Activated CD8-positive, alpha-beta memory T cell treated with anti-CD3 and anti-CD28 coated beads for 4 hours (primary cell): ENCODE data around the gene FNDC5.
"Not testable (repeated sequence)": the region's sequence is repeated elsewhere in the genome, so short reads cannot be mapped to it uniquely, and the experiment has no call there.

ENCODE experiments used
- DNase-seq, 2 donors: peaks; one replicate each; pipeline ENCODE4 v3.0.0-alpha.2; 2020; ENCODE audit warnings: low read depth in 2 of 2

The FNDC5 gene

DNA sequence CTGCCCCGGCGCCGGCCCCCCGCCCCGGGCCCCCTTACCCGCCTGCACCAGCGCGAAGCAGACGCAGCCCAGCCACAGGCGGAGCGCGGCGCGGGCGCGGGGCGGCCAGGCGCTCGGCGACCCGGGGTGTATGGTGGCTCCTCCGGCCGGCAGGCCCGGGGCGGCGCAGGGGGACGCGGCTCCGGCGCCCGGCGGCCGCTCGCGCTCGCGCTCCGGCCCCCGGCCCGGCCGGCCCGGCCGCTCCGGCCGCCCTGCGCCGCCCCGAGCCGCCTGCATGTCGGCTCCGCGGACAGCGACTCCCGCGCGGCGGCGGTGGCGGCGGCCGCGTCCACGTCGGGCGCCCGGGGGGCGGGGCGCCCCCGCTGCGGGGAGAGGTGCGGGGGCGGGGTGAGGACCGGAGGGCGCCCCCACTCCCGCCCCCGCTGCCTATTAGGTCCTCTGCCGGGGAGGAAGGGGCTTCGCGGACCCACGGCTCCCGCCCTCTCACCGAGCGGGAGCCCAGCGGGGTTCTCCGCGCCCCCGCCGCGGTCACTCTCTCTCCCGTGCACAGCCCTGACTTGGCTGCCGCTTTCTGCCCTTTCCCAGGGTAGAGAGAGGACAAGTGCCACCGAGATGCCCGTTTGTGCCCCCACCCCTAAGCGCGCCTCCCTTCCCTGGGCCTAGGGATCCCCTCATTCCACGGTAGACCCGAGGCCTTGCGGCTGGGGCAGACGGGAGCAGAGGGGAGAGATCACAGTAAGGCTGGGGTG, at the start of gene FNDC5:
TSS of gene FNDC5 (minus strand) at position 298 of the 749 bp plus-strand sequence.
- DNase-seq: no peak

DNA sequence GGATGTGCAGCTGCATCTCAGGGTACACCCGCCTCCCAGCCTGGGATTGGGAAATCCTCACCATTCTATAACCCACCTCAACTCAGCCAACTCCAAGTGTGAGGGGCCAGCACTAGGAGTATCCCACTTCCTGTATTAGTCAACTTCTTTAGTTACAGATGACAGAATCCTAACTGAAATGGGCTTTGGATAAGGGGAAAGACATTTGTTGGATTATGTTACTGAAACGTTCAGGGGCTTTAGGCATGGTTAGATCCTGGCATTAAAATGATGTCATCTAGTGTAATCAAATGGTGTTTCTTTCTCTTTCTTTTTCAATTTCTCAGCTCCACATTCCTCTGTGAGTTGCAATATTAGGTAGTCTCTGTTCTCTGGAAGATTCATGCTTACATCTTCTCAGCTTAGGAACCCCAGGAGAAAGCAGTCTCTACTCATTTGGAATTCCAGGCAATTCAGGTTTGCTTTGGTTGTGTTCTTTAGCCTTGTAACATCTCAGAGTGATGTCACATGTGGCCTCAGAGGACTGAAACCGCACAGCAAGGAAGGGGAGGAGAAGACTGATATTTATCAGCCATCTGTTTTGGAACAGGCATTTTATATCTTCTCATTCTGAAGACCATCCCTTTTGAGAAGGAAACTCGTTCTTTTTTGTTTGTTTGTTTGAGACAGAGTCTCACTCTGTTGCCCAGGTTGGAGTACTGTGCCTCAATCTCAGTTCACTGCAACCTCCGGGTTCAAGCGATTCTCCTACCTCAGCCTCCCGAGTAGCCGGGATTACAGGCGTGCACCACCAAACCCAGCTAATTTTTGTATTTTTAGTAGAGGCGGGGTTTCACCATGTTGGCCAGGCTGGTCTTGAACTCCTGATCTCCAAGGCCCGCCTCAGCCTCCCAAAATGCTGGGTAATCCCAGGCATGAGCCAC, 49.4 kb upstream of the FNDC5 start:
- DNase-seq: no peak

DNA sequence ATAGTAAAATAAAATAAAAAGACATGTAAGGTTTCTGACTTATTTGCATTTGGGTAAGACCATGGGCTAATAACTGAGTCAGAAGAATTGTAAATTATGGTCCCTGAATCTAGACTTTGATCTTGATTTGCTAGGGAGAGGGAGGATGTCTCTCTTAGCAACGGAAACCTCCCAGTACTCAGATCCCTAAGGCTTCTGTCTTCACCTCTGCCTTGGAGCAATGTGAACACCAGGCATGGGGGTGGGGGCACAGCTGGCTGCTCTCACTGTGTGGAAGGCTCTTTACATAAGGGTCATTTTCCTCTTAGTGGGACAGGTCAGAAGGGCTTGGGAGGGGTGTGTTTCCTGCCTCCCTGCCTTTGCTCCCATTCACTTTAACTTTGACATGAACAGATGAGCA, 47.5 kb upstream of the FNDC5 start:
- no peak for DNase-seq

DNA sequence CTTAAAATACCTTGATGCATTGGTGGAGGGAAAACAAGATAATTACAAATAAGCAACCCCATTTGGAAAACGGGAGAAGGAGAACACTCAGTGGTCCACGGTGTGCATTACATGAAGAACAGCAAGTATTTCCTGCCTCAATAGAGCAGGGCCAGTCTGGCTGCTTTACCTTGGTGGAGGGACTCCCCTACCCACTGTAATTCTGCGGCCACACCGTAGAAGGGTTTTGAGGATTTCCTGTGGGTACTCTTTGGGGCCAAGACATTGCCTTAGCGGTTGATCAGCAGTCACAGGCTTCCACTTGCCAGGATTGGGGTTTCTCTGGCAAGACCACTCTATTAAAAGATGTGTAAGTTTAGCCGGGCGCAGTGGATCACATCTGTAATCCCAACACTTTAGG, 46.8 kb upstream of the FNDC5 start:
- DNase-seq: no peak

DNA sequence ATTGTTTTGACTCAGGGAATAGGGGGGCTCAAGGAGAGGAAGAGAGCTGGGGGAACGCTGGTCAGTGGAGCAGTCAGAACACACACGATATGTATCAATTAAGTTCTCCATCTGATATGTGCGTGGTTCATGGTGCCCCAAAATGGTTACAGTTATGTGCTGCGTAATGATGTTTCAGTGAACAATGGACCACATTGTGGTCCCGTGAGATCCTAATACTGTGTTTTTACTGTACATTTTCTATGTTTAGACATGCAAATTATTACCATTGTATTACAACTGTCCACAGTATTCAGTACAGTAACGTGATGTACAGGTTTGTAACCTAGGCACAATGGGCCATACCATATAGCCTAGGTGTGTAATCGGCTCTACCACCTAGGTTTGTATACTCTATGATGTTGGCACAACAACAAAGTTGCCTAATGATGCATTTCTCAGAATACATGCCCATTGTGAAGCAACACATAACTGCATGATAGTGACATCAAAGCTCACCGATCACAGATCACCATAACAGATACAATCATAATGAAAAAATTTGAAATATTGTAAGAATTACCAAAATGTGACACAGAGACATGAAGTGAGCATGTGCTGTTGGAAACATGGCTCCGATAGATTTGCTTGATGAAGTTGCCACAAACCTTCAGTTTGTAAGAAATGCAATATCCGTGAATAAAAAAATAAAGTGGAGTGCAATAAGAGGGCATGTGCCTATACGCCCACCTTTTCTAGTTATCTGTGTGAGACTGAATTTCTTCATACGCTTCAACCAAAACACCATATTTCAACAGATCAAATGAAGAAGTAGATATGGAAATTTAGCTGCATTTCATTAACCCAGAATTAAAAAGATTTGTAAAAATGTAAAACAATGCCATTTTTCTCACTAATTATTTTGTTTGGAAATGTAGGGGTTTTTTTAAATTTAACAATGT, 45.3 kb upstream of the FNDC5 start:
- no peak for DNase-seq

DNA sequence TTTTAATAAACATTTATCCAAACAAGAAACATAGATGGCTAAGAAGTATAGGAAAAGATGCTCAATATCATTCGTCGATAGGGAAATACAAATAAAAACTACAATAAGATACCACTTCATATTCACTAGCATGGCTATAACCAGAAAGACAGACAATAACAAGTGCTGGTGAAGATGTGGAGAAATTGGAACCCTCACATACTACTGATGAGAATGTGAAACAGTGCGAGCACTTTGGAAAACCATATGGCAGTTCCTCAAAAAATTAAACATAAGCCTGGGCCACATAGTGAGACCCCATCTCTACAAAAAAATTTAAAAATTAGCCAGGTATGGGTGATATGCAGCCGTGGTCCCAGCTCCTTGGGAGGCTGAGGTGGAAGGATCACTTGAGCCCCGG, 39.6 kb upstream of the FNDC5 start:
- DNase-seq: no peak

DNA sequence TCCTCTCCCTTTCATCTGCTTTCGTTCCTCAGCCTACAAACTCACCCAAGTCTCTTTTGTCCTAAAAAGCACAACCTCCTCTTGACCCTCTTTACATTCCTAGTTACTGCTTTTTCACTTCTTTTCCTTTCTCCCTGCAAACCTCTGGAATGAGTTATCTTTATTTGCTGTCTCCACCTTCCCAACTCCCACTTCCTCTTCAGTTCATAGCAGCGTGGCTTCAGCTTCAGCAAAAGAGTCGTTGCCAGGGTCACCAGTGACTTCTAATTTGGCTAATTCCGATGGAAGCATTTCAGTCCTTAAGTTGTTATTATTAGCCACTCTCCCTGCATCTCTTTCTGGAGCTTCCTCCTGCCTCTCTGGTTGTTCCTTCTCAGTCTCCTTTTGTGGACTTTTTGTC, 36.7 kb upstream of the FNDC5 start:
- no peak for DNase-seq

DNA sequence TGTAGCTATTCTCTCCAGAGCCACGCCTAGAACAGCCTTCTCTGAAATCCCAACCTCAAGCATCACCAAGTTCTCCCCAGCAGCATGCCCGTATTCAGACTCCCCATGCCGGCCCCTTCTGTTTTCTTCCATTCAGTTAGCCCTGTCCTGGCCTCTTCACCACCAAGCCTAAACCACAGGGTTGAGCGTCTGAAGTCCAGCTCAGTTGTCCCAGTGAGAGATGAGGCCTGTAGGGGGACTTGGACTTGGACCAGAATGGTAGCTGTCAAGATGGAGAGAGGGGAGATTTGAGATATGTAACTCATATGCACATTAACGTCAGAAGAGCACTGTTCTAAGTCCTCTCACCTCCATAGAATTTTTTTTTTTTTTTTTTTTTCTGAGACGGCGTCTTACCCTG, 35.9 kb upstream of the FNDC5 start:
- no peak for DNase-seq

DNA sequence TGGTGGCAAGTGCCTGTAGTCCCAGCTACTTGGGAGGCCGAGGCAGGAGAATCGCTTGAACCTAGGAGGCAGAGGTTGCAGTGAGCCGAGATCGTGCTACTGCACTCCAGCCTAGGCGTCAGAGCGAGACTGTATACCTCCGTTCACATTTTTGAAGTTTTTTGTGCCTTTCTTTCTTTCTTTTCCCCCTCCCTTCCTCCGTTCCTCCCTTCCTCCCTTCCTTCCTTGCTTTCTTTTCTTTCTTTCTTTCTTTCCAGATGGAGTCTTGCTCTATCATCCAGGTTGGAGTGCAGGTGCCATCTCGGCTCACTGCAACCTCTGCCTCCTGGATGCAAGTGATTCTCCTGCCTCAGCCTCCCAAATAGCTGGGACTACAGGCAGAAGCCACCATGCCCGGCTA, 34.9 kb upstream of the FNDC5 start:
- DNase-seq: not testable (repeated sequence)

DNA sequence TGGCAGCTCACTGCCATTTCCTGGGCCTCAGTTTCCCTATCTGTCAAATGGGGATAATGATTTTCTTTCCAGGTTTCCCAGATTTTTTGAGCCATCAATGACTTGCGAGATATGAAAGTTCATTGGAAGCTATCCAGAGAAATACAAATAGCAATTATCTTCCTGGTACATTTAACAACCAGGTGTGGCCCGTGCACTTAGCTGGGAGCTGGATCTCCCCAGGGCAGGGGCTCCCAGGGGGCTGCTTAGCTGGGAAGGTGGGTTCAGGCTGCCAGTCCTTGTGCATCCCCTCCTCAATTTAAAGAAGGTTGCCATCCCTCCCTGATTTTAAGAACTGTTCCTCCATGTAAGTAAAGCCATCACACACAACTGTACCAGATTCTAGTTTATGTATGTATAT, 34.1 kb upstream of the FNDC5 start:
- DNase-seq: no peak

DNA sequence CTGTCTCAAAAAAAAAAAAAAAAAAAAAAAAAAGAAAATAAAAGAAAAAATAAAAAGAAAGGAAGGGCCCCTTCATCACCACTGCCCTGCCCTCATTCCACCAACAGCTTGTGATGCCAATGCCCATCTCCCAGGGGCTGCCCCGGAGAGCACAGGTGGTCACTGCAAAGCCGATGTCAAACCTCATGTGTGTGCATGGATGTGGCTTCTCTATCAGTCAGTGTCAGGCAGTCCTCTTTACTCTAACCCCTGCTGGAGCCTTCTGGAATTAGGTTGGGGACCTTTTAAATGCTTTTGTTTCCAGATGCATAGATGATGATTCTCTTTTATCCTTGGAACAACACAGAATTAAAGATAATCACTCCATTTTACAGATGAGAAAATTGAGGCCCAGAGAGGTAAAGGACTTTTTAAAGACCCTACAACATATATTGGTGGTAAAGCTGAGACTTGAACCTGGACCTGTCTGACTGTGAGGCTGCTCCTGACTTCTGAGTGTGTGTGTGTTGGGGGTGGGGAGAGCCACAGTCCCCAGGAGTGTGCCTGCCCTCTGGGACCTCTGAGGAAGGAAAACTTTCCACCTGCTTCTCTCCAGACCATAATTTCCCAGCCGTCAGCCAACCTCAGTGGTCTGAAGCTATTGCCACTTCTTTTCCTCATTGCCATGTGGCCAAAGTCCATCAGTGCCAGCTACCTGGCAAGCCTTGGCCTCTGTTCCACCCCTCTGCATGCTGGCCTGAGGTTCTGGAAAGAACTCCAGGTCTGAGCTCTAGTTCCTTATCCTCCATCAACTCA, 33.5 kb upstream of the FNDC5 start:
- DNase-seq: no peak

DNA sequence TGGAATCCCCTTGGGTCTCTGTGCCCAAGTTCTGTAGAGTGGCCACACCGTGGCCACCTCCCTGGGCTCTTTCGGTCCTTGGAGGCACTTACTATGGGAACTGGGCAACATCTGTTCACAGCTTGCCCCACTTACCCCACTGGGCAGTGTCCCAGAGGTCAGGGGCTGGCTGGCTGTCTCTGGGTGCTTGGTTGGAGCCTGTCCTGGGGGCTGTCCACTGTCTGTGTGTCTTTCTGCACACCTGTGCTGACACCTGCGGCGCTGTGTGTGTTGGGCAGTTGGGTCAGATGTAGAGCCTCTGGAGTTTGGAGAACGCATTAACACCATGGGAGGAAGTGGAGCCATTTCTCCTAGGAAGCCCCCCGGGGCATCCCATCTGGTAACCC, 31.8 kb upstream of the FNDC5 start:
- DNase-seq: no peak

DNA sequence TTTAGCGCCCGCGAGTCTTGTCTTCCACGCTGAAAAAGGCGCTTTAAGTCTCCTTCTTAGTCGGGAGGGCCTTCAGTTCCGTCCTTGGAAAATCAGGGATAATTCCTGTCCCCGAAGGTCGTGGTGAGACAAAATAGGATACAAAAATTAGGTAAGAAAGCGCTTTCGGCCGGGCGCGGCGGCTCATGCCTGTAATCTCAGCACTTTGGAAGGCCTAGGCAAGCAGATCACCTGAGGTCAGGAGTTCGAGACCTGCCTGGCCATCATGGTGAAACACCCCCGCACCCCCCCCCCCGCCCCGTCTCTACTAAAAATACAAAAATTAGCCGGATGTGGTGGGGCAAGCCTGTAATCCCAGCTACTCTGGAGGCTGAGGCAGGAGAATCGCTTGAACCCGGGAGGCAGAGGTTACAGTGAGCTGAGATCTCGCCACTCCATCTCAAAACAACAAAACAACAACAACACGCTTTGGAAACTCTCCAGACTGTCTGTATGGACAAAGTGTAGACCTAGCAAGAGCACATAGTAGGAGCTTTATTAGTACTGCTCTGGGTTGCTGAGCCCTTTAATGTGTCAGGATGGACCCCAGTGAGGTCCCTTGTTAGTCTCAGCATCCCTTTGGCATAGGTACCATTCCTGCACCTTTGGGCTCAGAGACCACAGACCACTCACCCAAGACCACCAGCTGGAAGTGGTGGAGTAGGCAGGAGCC, 31.3 kb upstream of the FNDC5 start:
- DNase-seq: no peak

DNA sequence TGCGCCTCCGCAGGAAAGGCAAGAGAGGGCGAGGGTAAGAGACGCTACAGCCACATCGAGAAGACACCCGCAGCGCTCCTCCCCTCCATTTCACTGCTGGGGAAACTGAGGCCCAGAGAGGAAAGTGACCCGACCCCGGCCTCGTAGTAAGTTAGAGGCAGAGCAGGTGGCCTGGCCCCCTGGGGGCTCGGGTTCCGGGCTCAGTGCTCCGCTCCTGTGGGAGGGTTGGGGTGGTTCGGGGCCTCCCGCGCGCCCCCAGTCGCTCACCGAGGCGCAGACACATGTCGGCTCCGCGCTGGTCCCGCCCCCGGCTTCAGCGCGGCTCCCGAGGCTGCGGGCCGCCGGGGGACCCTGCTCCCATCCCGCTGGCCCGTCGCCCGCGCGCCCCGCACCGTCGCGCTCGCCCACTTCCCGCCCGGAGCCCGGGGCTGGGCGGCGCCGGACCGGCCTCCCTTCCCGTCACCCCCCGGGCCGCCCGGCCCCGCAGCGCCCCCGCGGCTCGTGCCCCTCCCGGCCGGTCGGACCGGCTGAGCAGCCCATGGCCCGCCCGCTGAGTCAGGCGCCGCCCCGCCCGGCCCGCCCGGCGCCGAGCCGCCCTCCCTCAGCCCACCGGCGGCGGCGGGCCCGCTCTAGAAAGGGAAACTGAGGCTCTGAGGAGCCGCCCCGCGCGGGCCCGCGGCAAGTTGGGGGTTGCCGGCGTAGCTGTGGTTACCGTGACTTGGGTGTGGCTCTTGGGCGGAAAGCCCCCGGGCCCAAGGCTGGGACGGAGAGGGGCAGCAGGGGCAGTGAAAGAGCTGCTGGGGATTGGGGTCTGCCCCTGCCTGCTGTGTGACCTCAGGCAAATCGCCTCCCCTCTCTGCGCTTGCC, 30.5 kb upstream of the FNDC5 start, which contains the start of gene TMEM54:
TSS of gene TMEM54 (minus strand) at position 434 of the 867 bp plus-strand sequence. CDS start at position 283, 151 bp downstream.
- DNase-seq: no peak

DNA sequence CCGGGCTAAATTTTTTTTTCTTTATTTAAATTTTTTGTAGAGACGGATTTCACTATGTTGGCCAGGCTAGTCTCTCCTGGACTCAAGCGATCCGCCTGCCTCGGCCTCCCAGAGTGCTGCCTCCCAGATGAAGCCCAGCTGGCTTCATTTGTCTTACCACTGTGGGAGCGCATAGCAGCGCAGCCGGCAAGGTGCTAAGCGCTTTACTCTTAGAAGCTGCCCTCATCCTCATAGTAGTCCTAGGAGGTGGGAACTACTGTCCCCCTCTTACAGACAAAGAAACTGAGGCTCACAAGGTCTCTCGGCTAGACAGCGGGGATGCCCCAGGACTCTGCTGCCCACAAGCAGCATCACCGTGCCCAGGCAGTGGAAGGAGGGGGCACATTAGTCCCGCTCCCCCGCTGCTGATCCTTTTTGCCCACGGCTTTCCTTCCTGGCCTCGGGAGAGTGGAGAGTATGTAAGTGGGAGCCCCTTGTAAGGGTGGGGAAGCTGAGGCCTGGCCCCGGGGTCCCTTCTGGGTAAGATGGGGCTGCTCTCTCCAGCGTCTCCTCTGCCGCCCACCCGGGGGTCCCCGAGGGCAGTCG, 29.8 kb upstream of the FNDC5 start:
- DNase-seq: no peak

DNA sequence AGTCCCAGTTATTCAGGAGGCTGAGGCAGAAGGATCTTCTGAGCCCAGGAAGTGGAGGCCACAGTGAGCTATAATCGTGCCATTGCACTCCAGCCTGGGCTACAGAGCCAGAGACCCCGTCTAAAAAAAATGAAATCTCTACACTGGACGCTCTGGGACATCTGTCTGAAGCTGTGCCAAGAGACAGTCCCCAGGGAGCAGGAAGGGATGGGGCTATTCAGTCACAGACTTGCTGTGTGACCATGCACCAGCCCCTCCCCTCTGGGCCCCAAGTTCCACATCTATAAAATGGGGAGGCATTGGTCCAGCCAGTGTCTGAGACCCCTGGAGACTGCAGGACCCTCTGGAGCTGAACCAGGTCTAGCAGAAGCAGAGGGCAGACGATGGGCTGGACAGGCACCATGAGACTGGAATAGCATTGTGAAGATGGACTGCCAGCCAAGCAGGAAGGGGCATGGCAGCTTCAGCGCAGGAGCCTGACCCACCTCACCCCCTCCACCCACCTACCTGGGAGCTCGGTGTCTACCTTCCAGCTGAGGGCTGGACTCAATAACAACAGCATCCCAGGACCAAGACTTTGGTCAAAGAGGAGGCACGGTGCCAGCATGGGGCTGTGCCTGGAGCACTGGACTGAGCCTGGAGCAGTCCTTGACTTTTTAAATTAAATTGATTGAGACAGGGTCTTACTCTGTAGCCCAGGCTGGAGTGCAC, 29.0 kb upstream of the FNDC5 start:
- no peak for DNase-seq

DNA sequence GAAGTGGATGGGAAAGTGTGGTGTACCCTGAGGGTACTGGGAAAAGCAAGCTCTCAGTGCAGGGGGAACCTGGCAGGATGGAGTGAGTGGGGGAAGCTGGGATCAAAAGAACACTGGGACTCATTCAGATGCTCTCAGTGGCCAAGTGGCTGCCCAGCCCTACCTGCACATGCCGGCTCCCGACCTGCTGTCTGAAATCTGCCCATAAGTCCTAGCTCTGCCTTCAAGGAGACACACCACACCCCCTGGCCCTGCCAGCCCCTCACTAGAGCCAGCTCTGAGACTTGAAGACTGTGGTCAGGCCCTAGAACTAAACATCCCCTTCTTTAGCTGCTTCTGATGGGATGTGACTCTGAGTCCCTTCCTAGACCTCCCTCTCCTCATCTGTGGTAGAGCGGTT, 28.2 kb upstream of the FNDC5 start:
- no peak for DNase-seq

DNA sequence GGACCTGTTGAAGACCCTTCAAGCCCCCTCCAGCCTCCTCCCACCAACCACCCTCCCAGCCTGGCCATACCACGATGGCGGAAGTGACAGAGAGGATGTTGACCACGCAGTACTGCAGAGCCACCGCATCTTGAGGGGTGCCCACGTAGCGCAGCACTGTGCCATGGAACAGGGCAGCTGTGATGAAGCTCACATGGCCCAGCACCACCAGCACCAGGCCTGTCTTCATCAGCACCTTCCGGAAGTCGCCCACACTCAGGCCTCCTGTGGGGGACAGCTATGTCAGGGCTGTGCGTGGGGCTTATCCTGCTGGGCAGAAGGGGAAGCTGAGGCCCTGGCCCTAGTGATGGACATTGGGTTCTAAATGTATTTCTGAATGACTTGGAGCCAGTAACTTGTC, 27.3 kb upstream of the FNDC5 start:
- DNase-seq: no peak
